HL-60 (cell line): ENCODE data around the gene MEAK7.
A peak's percentile ranks its signal among the peaks of the same experiment; 100 is the strongest.

Source experiments
- DNase-seq, 2 experiments: peaks; one replicate each; pipeline ENCODE4 v3.0.0-alpha.2; 2010 to 2020; ENCODE audit warnings: low read depth in 1 of 2, low spot score in 1 of 2
- H3K27ac ChIP-seq: fragments of 250-450 bp; sonication (Bioruptor Pico); replicated peaks from 2 replicates; pipeline ENCODE4 v1.5.1; 2020; ENCODE audit warnings: mild to moderate bottlenecking, moderate library complexity
- H3K27me3 ChIP-seq: fragments of 250-450 bp; sonication (Bioruptor Pico); 2 replicates; pipeline ENCODE4 v1.5.1; 2021; ENCODE audit warnings: mild to moderate bottlenecking, moderate library complexity; ENCODE audit not compliant: insufficient read depth, poor library complexity, severe bottlenecking
- H3K4me3 ChIP-seq: replicated peaks from 2 replicates; pipeline ENCODE4 v1.5.1; 2011; ENCODE audit warnings: mild to moderate bottlenecking, control low read depth, low read length; ENCODE audit not compliant: insufficient read depth
- CTCF ChIP-seq: IDR thresholded peaks from one replicate; pipeline ENCODE4 v1.5.1; 2011; ENCODE audit warnings: low read length, control low read depth, inconsistent platforms; ENCODE audit not compliant: insufficient read depth
- GABPA ChIP-seq: IDR thresholded peaks from 2 replicates; pipeline ENCODE4 v1.6.1; 2012; ENCODE audit warnings: low read depth
- POLR2AphosphoS5 ChIP-seq: IDR thresholded peaks from 2 replicates; pipeline ENCODE4 v1.6.1; 2012; ENCODE audit warnings: low read depth
- REST ChIP-seq: IDR thresholded peaks from 2 replicates; pipeline ENCODE4 v1.6.1; 2012; ENCODE audit warnings: low read depth; ENCODE audit not compliant: insufficient replicate concordance
- SPI1 ChIP-seq: IDR thresholded peaks from 2 replicates; pipeline ENCODE4 v1.6.1; 2012; ENCODE audit warnings: low read depth, mild to moderate bottlenecking, borderline replicate concordance
- long read RNA-seq: library from polyadenylated mRNA; unstranded; transcript quantifications from one replicate; pipeline ENCODE4 v2.0.0, GENCODE V29; 2020

The MEAK7 gene
- long read RNA-seq, full-length matches to known transcripts = 38 of 60 reads
- long read RNA-seq, partial matches to known transcripts = 10 of 60 reads
- long read RNA-seq, other reads (novel, unspliced or antisense) = 12 of 60 reads

- H3K27me3 ChIP-seq = no peaks in the 10 kb centered on the region
- TF ChIP-seq CTCF (no peak), GABPA (no peak), REST (no peak), SPI1 (no peak), POLR2AphosphoS5 (no peak)
- DNase-seq = peak; percentile 91 to 94
- peak within 1 kb of the TSS; percentile 51 for H3K27ac ChIP-seq
- peak within 1 kb of the TSS; percentile 52 for H3K4me3 ChIP-seq
Observed at GRCh38 chr16:84504420-84505248, at the start of gene MEAK7. MEAK7 (minus strand) TSS chr16:84504659; CDS start chr16:84498086, 6,573 bp downstream.

GRCh38 chr16:84553873-84554399 is 49.5 kb upstream of the MEAK7 start:
- Histone ChIP-seq H3K27ac (no peak overlapping the region), H3K4me3 (no peak overlapping the region), H3K27me3 (no peaks in the 10 kb centered on the region)
- no peak for DNase-seq
- TF ChIP-seq SPI1 (no peak), CTCF (no peak), REST (no peak), GABPA (no peak), POLR2AphosphoS5 (no peak)

- Histone ChIP-seq H3K4me3 (no peak overlapping the region), H3K27ac (no peak overlapping the region), H3K27me3 (no peaks in the 10 kb centered on the region)
- DNase-seq = no peak
- no peak for TF ChIP-seq POLR2AphosphoS5
- no peak for TF ChIP-seq REST
- TF ChIP-seq CTCF = no peak
- no peak for TF ChIP-seq GABPA
- TF ChIP-seq SPI1 = no peak
Observed at GRCh38 chr16:84552135-84552534, 47.7 kb upstream of the MEAK7 start.
